ENCODE results near the gene FRMD4B.

The FRMD4B gene

GRCh38 chr3:69339760-69340159, 46.1 kb downstream of the FRMD4B start:
- H3K27me3 ChIP-seq (ENCODE audit: insufficient read depth, low read depth), result no peaks in the 10 kb centered on the region
- no peak overlapping the region for H3K27ac ChIP-seq

GRCh38 chr3:69338911-69339310, 47.0 kb downstream of the FRMD4B start:
- H3K27me3 ChIP-seq (ENCODE audit: insufficient read depth, low read depth), result no peaks in the 10 kb centered on the region
- H2AFZ ChIP-seq (ENCODE audit: low read depth), result no peak overlapping the region
- H3K36me3 ChIP-seq (ENCODE audit: insufficient read depth), result no peaks in the 10 kb centered on the region
- no peak overlapping the region for H3K27ac ChIP-seq
- H3K4me1 ChIP-seq (ENCODE audit: low read depth, poor library complexity, severe bottlenecking), result no peaks in the 10 kb centered on the region
- no peaks in the 10 kb centered on the region for H3K79me2 ChIP-seq (ENCODE audit: insufficient read depth, low read depth)
- no peak overlapping the region for H3K4me2 ChIP-seq
- no peaks in the 10 kb centered on the region for H4K20me1 ChIP-seq (ENCODE audit: insufficient read depth)
- H3K9ac ChIP-seq, result no peak overlapping the region
- TF ChIP-seq CTCF (conservative IDR thresholded peaks at IDR 0.05; ENCODE audit: low read depth, low read length), result no peak
- no peak overlapping the region for H3K4me3 ChIP-seq (IDR thresholded peaks at IDR 0.05; ENCODE audit: insufficient read depth, low read depth, low read length)

More at GRCh38 chr3:69339760-69340159, 46.1 kb downstream of the FRMD4B start:
- Histone ChIP-seq H3K36me3 (ENCODE audit: insufficient read depth) (no peaks in the 10 kb centered on the region), H3K4me3 (IDR thresholded peaks at IDR 0.05; ENCODE audit: insufficient read depth, low read depth, low read length) (no peak overlapping the region), H3K79me2 (ENCODE audit: insufficient read depth, low read depth) (no peaks in the 10 kb centered on the region), H3K4me2 (no peak overlapping the region), H3K9ac (no peak overlapping the region), H2AFZ (ENCODE audit: low read depth) (no peak overlapping the region), H4K20me1 (ENCODE audit: insufficient read depth) (no peaks in the 10 kb centered on the region), H3K4me1 (ENCODE audit: low read depth, poor library complexity, severe bottlenecking) (no peaks in the 10 kb centered on the region)
- no peak for TF ChIP-seq CTCF (conservative IDR thresholded peaks at IDR 0.05; ENCODE audit: low read depth, low read length)

GRCh38 chr3:69332934-69333333, 53.0 kb downstream of the FRMD4B start:
- H2AFZ ChIP-seq (ENCODE audit: low read depth), result no peak overlapping the region
- peaks cover under 1% of the 10 kb centered on the region for H3K4me1 ChIP-seq (ENCODE audit: low read depth, poor library complexity, severe bottlenecking)
- H3K27me3 ChIP-seq (ENCODE audit: insufficient read depth, low read depth), result no peaks in the 10 kb centered on the region; the same call in 1 of the 2 replicates
- no peaks in the 10 kb centered on the region for H3K79me2 ChIP-seq (ENCODE audit: insufficient read depth, low read depth)
- no peak for TF ChIP-seq CTCF (conservative IDR thresholded peaks at IDR 0.05; ENCODE audit: low read depth, low read length)
- no peaks in the 10 kb centered on the region for H4K20me1 ChIP-seq (ENCODE audit: insufficient read depth)
- no peak overlapping the region for H3K9ac ChIP-seq
- no peak overlapping the region for H3K27ac ChIP-seq
- no peak overlapping the region for H3K4me3 ChIP-seq (IDR thresholded peaks at IDR 0.05; ENCODE audit: insufficient read depth, low read depth, low read length)
- no peaks in the 10 kb centered on the region for H3K36me3 ChIP-seq (ENCODE audit: insufficient read depth)
- H3K4me2 ChIP-seq, result no peak overlapping the region

- TF ChIP-seq CTCF (conservative IDR thresholded peaks at IDR 0.05; ENCODE audit: low read depth, low read length), result no peak
- Histone ChIP-seq H3K4me2 (no peak overlapping the region), H3K9ac (no peak overlapping the region), H3K79me2 (ENCODE audit: insufficient read depth, low read depth) (no peaks in the 10 kb centered on the region), H3K36me3 (ENCODE audit: insufficient read depth) (no peaks in the 10 kb centered on the region), H3K4me1 (ENCODE audit: low read depth, poor library complexity, severe bottlenecking) (peaks cover 21% of the 10 kb centered on the region), H3K27ac (no peak overlapping the region), H3K27me3 (ENCODE audit: insufficient read depth, low read depth) (no peaks in the 10 kb centered on the region; the same call in 1 of the 2 replicates), H4K20me1 (ENCODE audit: insufficient read depth) (no peaks in the 10 kb centered on the region), H3K4me3 (IDR thresholded peaks at IDR 0.05; ENCODE audit: insufficient read depth, low read depth, low read length) (no peak overlapping the region), H2AFZ (ENCODE audit: low read depth) (no peak overlapping the region)
Measured at GRCh38 chr3:69330891-69331400, 54.9 kb downstream of the FRMD4B start.
